NCI-H526 (cell line): ENCODE measurements around the gene PTPRB.
"Not testable (repeated sequence)": the region's sequence is repeated elsewhere in the genome, so short reads cannot be mapped to it uniquely, and the experiment has no call there.

Experiments
- DNase-seq, 2 experiments: peaks; one replicate each; lab custom pipeline; 2025; lab: John Stamatoyannopoulos, UW

The PTPRB gene

GRCh38 chr12:70540996-70541395, 96.2 kb downstream of the PTPRB start:
- DNase-seq: peak; percentile 19 to 74

- no peak for DNase-seq
Measured at GRCh38 chr12:70536650-70537049, 100.6 kb downstream of the PTPRB start.

- DNase-seq: no peak
Measured at GRCh38 chr12:70535896-70536374, 101.3 kb downstream of the PTPRB start.

GRCh38 chr12:70534466-70534865, 102.8 kb downstream of the PTPRB start:
- DNase-seq: no peak

GRCh38 chr12:70529647-70530046, 107.6 kb downstream of the PTPRB start:
- DNase-seq: no peak

- no peak for DNase-seq
Measured at GRCh38 chr12:70520847-70521246, 116.4 kb downstream of the PTPRB start.

GRCh38 chr12:70513426-70513825, 123.8 kb downstream of the PTPRB start:
- no peak for DNase-seq

- DNase-seq: no peak
Measured at GRCh38 chr12:70508178-70508577, 129.1 kb downstream of the PTPRB start.

- DNase-seq: no peak
Measured at GRCh38 chr12:70507442-70507841, 129.8 kb downstream of the PTPRB start.

- DNase-seq: no peak
Measured at GRCh38 chr12:70497508-70497907, 139.7 kb downstream of the PTPRB start.

GRCh38 chr12:70492904-70493303, 144.3 kb downstream of the PTPRB start:
- DNase-seq: not testable (repeated sequence)

- DNase-seq: not testable (repeated sequence)
Measured at GRCh38 chr12:70490928-70491327, 146.3 kb downstream of the PTPRB start.

GRCh38 chr12:70487440-70487839, 149.8 kb downstream of the PTPRB start:
- DNase-seq: peak; percentile 22 to 60

- no peak for DNase-seq
Measured at GRCh38 chr12:70486588-70486987, 150.6 kb downstream of the PTPRB start.

GRCh38 chr12:70485704-70486103, 151.5 kb downstream of the PTPRB start:
- DNase-seq: no peak

- DNase-seq: no peak
Measured at GRCh38 chr12:70484464-70484863, 152.8 kb downstream of the PTPRB start.

GRCh38 chr12:70482764-70483163, 154.5 kb downstream of the PTPRB start:
- peak in 1 of 2 experiments; percentile 33 for DNase-seq

GRCh38 chr12:70469221-70469820, 167.9 kb downstream of the PTPRB start:
- DNase-seq: no peak

- DNase-seq: no peak
Measured at GRCh38 chr12:70468741-70469140, 168.5 kb downstream of the PTPRB start.

- DNase-seq: no peak
Measured at GRCh38 chr12:70467918-70468733, 169.1 kb downstream of the PTPRB start.

- DNase-seq: no peak
Measured at GRCh38 chr12:70467476-70467875, 169.8 kb downstream of the PTPRB start.

- DNase-seq: no peak
Measured at GRCh38 chr12:70466753-70467152, 170.5 kb downstream of the PTPRB start.
